Keratinocyte (primary cell): ENCODE measurements around the gene TMBIM1.

Source experiments
- CTCF ChIP-seq, 3 experiments: IDR thresholded peaks in 1 of 3; conservative IDR thresholded peaks in 1 of 3; optimal IDR thresholded peaks in 1 of 3; 2 replicates in 2 of 3; 3 replicates in 1 of 3; pipeline versions ENCODE3 to v1.5.1; 2011; ENCODE audit warnings: low read length in 3 of 3, mild to moderate bottlenecking in 3 of 3, moderate library complexity in 2 of 3, control low read depth in 1 of 3, inconsistent platforms in 1 of 3; ENCODE audit not compliant: insufficient read depth in 2 of 3; ENCODE audit errors: extremely low read depth in 1 of 3
- EZH2 ChIP-seq: IDR thresholded peaks from one replicate; pipeline ENCODE4 v1.6.1; 2012; ENCODE audit warnings: inconsistent platforms, mild to moderate bottlenecking, low read length, moderate library complexity

GRCh38 chr2:218267259-218267658 lies 25.0 kb downstream of the TMBIM1 start:
- TF ChIP-seq CTCF (optimal IDR thresholded peaks at IDR 0.05 in 1 of 3, IDR thresholded peaks at IDR 0.05 in 1 of 3, conservative IDR thresholded peaks at IDR 0.05 in 1 of 3; ENCODE audit: extremely low read depth in 1 of 3, insufficient read depth in 2 of 3, low read length in 3 of 3) = no peak
- TF ChIP-seq EZH2 = no peak
